Gastroesophageal sphincter (tissue), 3 donors: ENCODE measurements around the gene ADORA2A.

Experiments used
- EP300 ChIP-seq: sonication (generic); formaldehyde crosslinking; IDR thresholded peaks from one replicate; pipeline ENCODE4 v1.6.1; 2017; ENCODE audit warnings: antibody characterized with exemption, mild to moderate bottlenecking
- POLR2A ChIP-seq, 2 donors: fragments of 450-650 bp; IDR thresholded peaks; one replicate each; pipeline ENCODE4 v1.6.1; 2017; ENCODE audit warnings: antibody characterized with exemption in 2 of 2, mild to moderate bottlenecking in 2 of 2, moderate library complexity in 1 of 2
- POLR2AphosphoS5 ChIP-seq: sonication (generic); formaldehyde crosslinking; IDR thresholded peaks from one replicate; pipeline ENCODE4 v1.6.1; 2017; ENCODE audit warnings: antibody characterized with exemption
- TF ChIP-seq, protein P1 (sequence below), 4 experiments: fragments of 200-600 bp in 2 of 4; fragments of 450-650 bp in 2 of 4; sonication (generic) in 1 of 4; IDR thresholded peaks; one replicate each; pipeline ENCODE4 v1.5.1; 2017 to 2019; ENCODE audit warnings: antibody characterized with exemption in 4 of 4, mild to moderate bottlenecking in 2 of 4, moderate library complexity in 2 of 4

DNA sequence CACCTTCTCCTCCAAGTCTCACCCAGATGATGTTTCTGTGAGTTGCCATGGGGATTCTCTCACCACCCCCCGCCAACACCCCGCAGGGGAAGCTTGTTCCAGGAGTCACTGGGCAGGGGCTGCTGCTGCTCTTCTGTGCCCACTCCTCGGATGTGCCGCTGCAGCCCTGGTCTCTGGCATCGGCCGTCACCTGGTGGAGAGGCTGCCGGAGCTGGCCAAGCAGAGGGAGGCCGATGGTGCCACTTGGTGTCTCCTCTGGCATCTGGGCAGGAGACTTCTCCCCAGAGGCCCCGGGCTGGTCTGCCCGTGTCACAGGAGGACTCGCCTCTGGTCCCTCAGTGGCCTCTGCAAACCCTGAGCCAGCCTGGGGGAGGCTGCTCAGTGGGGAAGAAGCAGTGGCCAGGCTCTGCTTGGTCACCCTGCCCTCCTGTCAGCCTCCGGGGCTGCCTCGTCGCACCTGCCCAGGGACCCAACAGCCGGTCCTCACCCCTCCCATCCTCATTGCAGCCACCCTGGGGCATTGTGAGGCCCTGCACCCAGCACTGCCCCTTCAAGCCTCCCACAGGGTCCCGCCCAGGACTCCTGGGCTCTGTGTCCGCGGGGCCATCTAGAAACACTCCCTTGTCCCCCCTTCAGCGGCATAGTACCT lies 424 bp upstream of the ADORA2A start:
- TF ChIP-seq, protein P1, sequence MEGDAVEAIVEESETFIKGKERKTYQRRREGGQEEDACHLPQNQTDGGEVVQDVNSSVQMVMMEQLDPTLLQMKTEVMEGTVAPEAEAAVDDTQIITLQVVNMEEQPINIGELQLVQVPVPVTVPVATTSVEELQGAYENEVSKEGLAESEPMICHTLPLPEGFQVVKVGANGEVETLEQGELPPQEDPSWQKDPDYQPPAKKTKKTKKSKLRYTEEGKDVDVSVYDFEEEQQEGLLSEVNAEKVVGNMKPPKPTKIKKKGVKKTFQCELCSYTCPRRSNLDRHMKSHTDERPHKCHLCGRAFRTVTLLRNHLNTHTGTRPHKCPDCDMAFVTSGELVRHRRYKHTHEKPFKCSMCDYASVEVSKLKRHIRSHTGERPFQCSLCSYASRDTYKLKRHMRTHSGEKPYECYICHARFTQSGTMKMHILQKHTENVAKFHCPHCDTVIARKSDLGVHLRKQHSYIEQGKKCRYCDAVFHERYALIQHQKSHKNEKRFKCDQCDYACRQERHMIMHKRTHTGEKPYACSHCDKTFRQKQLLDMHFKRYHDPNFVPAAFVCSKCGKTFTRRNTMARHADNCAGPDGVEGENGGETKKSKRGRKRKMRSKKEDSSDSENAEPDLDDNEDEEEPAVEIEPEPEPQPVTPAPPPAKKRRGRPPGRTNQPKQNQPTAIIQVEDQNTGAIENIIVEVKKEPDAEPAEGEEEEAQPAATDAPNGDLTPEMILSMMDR (IDR thresholded peaks at IDR 0.05): no peak
- TF ChIP-seq POLR2A (IDR thresholded peaks at IDR 0.05) (no peak), EP300 (no peak), POLR2AphosphoS5 (no peak)
